Naive thymus-derived CD8-positive, alpha-beta T cell (primary cell): ENCODE measurements around the gene ACSS1. TPM values are rescaled to one million over a fixed set of nuclear protein-coding genes. Genes with fewer than 3 reads are reported as not detected.

Source experiments
- ATAC-seq, 2 donors: fragments of 150-1000 bp; cut with Tn5 transposase in 1 of 2; sonication (Bioruptor Pico), chemical (Tn5 transposase) in 1 of 2; 1 replicate in 1 of 2; 2 replicates in 1 of 2; pipeline ENCODE4 v1.10.0; 2021; ENCODE audit warnings: mild to moderate bottlenecking in 2 of 2, moderate library complexity in 2 of 2
- POLR2A ChIA-PET: fragments of 350-600 bp; sonication (Branson Sonifier 250); formaldehyde crosslinking; loops from one replicate; lab custom pipeline; 2021; ENCODE audit warnings: antibody characterized with exemption; lab: Charles Lee
- DNase-seq, 10 donors: peaks; one replicate each; pipeline versions ENCODE4 v3.0.0 to v3.0.0-alpha.2; 2020 to 2022
- H3K27ac Mint-ChIP-seq, 10 donors: one replicate each; pipeline ENCODE4 v1.8.0; 2020 to 2022; ENCODE audit warnings: mild to moderate bottlenecking in 10 of 10, mixed read lengths in 10 of 10, moderate library complexity in 4 of 10, inconsistent platforms in 1 of 10
- H3K27me3 Mint-ChIP-seq, 5 donors: one replicate each; pipeline ENCODE4 v1.8.0; 2021 to 2022; ENCODE audit warnings: mixed read lengths in 5 of 5
- H3K36me3 Mint-ChIP-seq, 3 donors: one replicate each; pipeline ENCODE4 v1.8.0; 2020 to 2022; ENCODE audit warnings: mixed read lengths in 3 of 3, mild to moderate bottlenecking in 2 of 3, inconsistent platforms in 1 of 3
- H3K4me1 Mint-ChIP-seq, 4 donors: one replicate each; pipeline ENCODE4 v1.8.0; 2021 to 2022; ENCODE audit warnings: mixed read lengths in 4 of 4
- H3K4me3 Mint-ChIP-seq, 10 donors: one replicate each; pipeline ENCODE4 v1.8.0; 2020 to 2022; ENCODE audit warnings: mild to moderate bottlenecking in 10 of 10, mixed read lengths in 10 of 10, moderate library complexity in 6 of 10, inconsistent platforms in 1 of 10
- H3K9me3 Mint-ChIP-seq, 9 donors: one replicate each; pipeline ENCODE4 v1.8.0; 2020 to 2022; ENCODE audit warnings: mixed read lengths in 9 of 9, mild to moderate bottlenecking in 3 of 9, inconsistent platforms in 1 of 9, moderate library complexity in 1 of 9
- polyA plus RNA-seq, 3 donors: library from polyadenylated mRNA; unstranded; fragments of 300-500 nt; fragmentation: Illumina TruSeq; gene quantifications; one replicate each; pipeline ENCODE4 v1.2.3, GENCODE V29; 2021
- total RNA-seq, 8 experiments: library from RNA in 2 of 8; stranded (reverse) in 2 of 8; gene quantifications; one replicate each; pipeline ENCODE4 v1.2.3 and lab custom pipeline; 2021 to 2026

The ACSS1 gene
- total and polyA plus RNA-seq, 5 experiments from 2014 or later, result 45.2 to 57.8 (median 48.2) TPM

GRCh38 chr20:24991897-24992486 lies 65.9 kb downstream of the ACSS1 start:
- H3K27ac Mint-ChIP-seq, result peak overlapping the region; percentile 92 to 99 (median 98)
- H3K36me3 Mint-ChIP-seq, result peaks cover 0 to 4% (median 0%) of the 10 kb centered on the region in 3 donors
- ATAC-seq, result peak; percentile 3 to 17
- POLR2A ChIA-PET, result interaction anchor here (1.1 to 5.6 kb wide), 7 partner anchors 46 to 269 kb away, joined by 3 to 83 read pairs (median 6); partner anchors contain the start of genes ACSS1 and ENTPD6
- peak overlapping the region; percentile 93 to 97 (median 96) for H3K4me3 Mint-ChIP-seq
- H3K9me3 Mint-ChIP-seq, result no peaks in the 10 kb centered on the region
- peak in 1 of 10 donors; percentile 13 for DNase-seq
- peaks cover 38 to 78% (median 58%) of the 10 kb centered on the region in 4 donors for H3K4me1 Mint-ChIP-seq
- H3K27me3 Mint-ChIP-seq, result no peaks in the 10 kb centered on the region

DNA sequence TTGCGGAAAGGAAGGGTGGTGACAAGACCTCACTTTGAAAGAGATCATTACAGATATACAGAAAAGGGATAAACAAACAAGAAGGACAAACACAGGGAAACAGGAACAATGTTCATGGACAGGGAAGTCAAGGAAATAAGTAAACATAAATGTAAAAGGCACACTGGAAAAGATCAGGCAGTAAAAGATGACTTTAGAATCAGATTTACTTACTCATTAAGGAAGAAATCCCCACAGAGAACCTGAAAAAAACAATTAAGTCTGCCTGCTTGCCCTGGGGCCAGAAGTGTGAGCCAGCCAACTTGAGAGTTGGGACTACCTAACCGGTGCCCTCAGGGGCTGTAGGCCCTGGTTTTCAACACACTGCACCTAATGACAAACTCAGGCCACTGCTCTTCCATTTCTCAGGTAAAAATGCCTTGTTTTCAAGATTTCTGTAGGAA lies 67.1 kb downstream of the ACSS1 start:
- Mint-ChIP-seq H3K4me3 (peak overlapping the region; percentile 93 to 97 (median 96)), H3K9me3 (no peaks in the 10 kb centered on the region), H3K36me3 (peaks cover 0 to 4% (median 0%) of the 10 kb centered on the region in 3 donors), H3K27ac (peak overlapping the region in 9 of 10 donors; percentile 92 to 99 (median 97)), H3K27me3 (no peaks in the 10 kb centered on the region), H3K4me1 (peaks cover 45 to 90% (median 69%) of the 10 kb centered on the region in 4 donors)
- DNase-seq (peak in 1 of 10 donors; percentile 3), ATAC-seq (no peak)
- POLR2A ChIA-PET, result interaction anchor here (5.2 kb wide), 1 partner anchor 205 kb away, joined by 22 read pairs; the partner anchor contains the start of gene ENTPD6

GRCh38 chr20:24989162-24989561 lies 68.8 kb downstream of the ACSS1 start:
- Mint-ChIP-seq H3K27me3 (no peaks in the 10 kb centered on the region), H3K9me3 (no peaks in the 10 kb centered on the region), H3K4me1 (peaks cover 45 to 95% (median 76%) of the 10 kb centered on the region in 4 donors), H3K4me3 (peak overlapping the region in 5 of 10 donors; percentile 12 to 72 (median 28)), H3K36me3 (peaks cover 0 to 12% (median 0%) of the 10 kb centered on the region in 3 donors), H3K27ac (peak overlapping the region in 6 of 10 donors; percentile 14 to 90 (median 70))
- DNase-seq (peak in 1 of 10 donors; percentile 0), ATAC-seq (no peak)
- POLR2A ChIA-PET, result no interaction called here

DNA sequence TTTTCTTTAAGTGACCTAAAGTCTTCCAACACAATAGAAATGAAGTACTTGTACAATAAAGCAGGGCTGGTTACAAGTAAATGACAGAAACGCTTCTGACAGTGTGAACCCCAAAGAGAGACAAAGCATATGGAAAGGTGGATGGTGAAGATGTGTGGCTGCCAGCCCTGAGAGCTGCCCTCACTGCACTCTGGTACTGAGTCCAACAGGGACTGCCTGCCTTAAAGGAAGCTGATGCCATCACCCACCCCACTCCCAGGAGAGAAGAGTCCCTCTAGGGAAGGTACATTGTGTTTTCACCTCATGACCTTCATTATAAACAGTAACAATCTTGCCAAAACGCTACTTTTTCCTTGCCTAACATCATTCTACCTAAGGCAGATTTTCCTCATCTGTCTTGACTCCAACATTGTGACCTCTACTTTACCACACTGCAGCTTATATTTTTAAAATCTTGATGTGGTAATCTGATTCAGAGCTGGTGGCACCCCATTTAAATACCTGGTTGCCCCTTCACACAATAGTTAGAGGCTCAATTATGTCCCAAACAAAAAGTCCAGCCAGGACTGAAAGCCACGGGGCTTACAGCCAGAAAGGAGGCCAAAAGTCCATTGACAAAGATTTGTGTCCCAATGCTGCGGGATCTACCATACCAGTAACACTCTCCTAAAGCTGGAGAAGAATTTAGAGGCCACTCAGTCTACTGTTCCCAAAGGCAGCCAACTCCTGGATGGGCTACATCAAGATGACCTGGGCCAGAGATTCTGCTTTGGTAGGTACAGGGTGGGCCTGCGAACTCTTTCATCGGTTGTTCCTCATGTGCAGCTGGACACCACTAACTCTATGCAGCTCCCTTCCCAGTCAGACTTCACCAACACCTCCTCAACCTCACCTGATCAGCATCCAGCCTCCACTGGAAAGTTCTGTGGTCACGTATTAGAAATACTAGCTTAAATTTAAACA lies 69.8 kb downstream of the ACSS1 start:
- H3K4me3 Mint-ChIP-seq, result peak overlapping the region in 3 of 10 donors; percentile 14 to 50 (median 37)
- H3K36me3 Mint-ChIP-seq, result peaks cover 0 to 22% (median 5%) of the 10 kb centered on the region in 3 donors
- H3K27ac Mint-ChIP-seq, result peak overlapping the region in 5 of 10 donors; percentile 6 to 90 (median 60)
- H3K9me3 Mint-ChIP-seq, result no peaks in the 10 kb centered on the region
- H3K27me3 Mint-ChIP-seq, result no peaks in the 10 kb centered on the region
- peaks cover 43 to 93% (median 70%) of the 10 kb centered on the region in 4 donors for H3K4me1 Mint-ChIP-seq
- POLR2A ChIA-PET, result no interaction called here
- DNase-seq (peak in 1 of 10 donors; percentile 1), ATAC-seq (no peak)

GRCh38 chr20:24987244-24987643 lies 70.7 kb downstream of the ACSS1 start:
- Mint-ChIP-seq H3K9me3 (no peaks in the 10 kb centered on the region), H3K27me3 (no peaks in the 10 kb centered on the region), H3K36me3 (peaks cover 4 to 30% (median 7%) of the 10 kb centered on the region in 3 donors), H3K4me1 (peaks cover 44 to 95% (median 77%) of the 10 kb centered on the region in 4 donors), H3K4me3 (peak overlapping the region in 1 of 10 donors; percentile 16), H3K27ac (peak overlapping the region in 4 of 10 donors; percentile 22 to 90 (median 50))
- POLR2A ChIA-PET, result no interaction called here
- DNase-seq (no peak), ATAC-seq (no peak)

- no peak for DNase-seq
- no peak for ATAC-seq
- Mint-ChIP-seq H3K27ac (peak overlapping the region in 4 of 10 donors; percentile 12 to 78 (median 56)), H3K4me3 (peak overlapping the region in 1 of 10 donors; percentile 1), H3K4me1 (peaks cover 40 to 95% (median 75%) of the 10 kb centered on the region in 4 donors), H3K27me3 (no peaks in the 10 kb centered on the region), H3K36me3 (peaks cover 5 to 36% (median 9%) of the 10 kb centered on the region in 3 donors), H3K9me3 (no peaks in the 10 kb centered on the region)
- POLR2A ChIA-PET, result no interaction called here
Measured at GRCh38 chr20:24986436-24987015, 71.4 kb downstream of the ACSS1 start.

GRCh38 chr20:24985802-24986201 lies 72.1 kb downstream of the ACSS1 start:
- POLR2A ChIA-PET, result no interaction called here
- Mint-ChIP-seq H3K4me1 (peaks cover 35 to 95% (median 73%) of the 10 kb centered on the region in 4 donors), H3K4me3 (peak overlapping the region in 1 of 10 donors; percentile 22), H3K27me3 (no peaks in the 10 kb centered on the region), H3K36me3 (peaks cover 5 to 43% (median 16%) of the 10 kb centered on the region in 3 donors), H3K9me3 (no peaks in the 10 kb centered on the region), H3K27ac (peak overlapping the region in 5 of 10 donors; percentile 12 to 69 (median 56))
- DNase-seq (peak in 1 of 10 donors; percentile 0), ATAC-seq (no peak)

DNA sequence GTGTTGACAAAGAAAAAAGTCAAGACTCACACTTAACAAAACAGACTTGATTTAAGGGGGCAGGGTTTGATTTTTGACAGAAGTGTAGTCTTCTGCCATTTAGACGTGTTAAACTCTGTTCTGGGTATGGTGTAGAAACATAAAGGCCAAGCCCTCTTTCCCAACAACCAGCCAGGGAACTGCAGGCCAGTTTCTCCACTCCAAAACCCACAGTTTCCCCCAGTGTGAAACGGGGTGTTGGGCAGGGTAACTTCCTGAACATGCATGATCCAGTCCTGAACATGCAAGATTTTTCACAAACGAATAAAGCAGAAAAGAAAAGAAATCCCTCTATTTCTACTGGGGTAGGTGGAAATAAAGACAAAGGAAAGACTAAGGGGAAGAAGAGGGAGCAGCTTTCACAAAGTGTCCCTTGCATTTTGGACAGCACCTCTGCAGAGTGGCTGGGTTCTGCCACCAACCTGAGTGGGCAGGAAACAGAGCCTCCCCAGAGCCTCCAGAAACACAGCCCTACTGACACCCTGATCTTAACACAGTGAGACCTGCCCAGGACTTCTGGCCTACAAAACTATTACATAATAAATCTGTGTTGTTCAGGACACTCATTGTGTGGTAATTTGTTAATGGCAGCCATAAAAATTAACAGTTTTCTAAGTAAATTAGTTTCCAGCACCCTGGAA lies 72.8 kb downstream of the ACSS1 start:
- Mint-ChIP-seq H3K9me3 (peaks cover 0 to under 1% (median 0%) of the 10 kb centered on the region in 9 donors), H3K36me3 (peaks cover 6 to 50% (median 23%) of the 10 kb centered on the region in 3 donors), H3K27ac (peak overlapping the region in 6 of 10 donors; percentile 12 to 75 (median 56)), H3K4me3 (peak overlapping the region in 3 of 10 donors; percentile 1 to 34 (median 6)), H3K4me1 (peaks cover 29 to 93% (median 67%) of the 10 kb centered on the region in 4 donors), H3K27me3 (no peaks in the 10 kb centered on the region)
- POLR2A ChIA-PET, result no interaction called here
- DNase-seq, result peak in 1 of 10 donors; percentile 3
- no peak for ATAC-seq

GRCh38 chr20:24983896-24984295 lies 74.0 kb downstream of the ACSS1 start:
- DNase-seq (no peak), ATAC-seq (no peak)
- Mint-ChIP-seq H3K27me3 (no peaks in the 10 kb centered on the region), H3K9me3 (peaks cover 0 to 2% (median 0%) of the 10 kb centered on the region in 9 donors), H3K4me3 (no peak overlapping the region), H3K36me3 (peaks cover 9 to 58% (median 34%) of the 10 kb centered on the region in 3 donors), H3K4me1 (peaks cover 32 to 91% (median 71%) of the 10 kb centered on the region in 4 donors), H3K27ac (peak overlapping the region in 1 of 10 donors; percentile 12)
- POLR2A ChIA-PET, result no interaction called here

DNA sequence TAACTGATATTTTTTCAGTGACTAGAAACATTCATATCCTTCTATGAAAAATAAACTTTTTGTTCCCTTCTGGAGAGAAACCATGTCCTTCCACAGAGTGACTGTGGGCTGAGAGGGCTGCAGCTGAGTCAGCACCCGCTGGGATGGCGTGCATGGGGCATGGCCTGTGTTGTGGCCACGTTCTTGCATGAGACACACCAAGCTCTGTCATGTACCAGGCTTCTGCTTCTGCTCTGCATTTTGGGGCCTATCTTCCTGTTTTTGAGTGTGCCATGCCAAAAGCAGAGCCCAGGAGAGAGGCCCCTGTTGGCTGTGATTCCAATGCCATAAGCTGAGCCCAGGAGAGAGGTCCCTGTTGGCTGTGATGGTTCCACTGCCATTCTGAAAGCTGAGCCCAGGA lies 76.1 kb downstream of the ACSS1 start:
- DNase-seq (peak in 1 of 10 donors; percentile 1), ATAC-seq (no peak)
- Mint-ChIP-seq H3K9me3 (peaks cover 0 to 5% (median 2%) of the 10 kb centered on the region in 9 donors), H3K27me3 (no peaks in the 10 kb centered on the region), H3K36me3 (peaks cover 17 to 78% (median 55%) of the 10 kb centered on the region in 3 donors), H3K27ac (peak overlapping the region in 3 of 10 donors; percentile 51 to 83 (median 56)), H3K4me1 (peaks cover 26 to 90% (median 62%) of the 10 kb centered on the region in 4 donors), H3K4me3 (peak overlapping the region in 2 of 10 donors; percentile 47 to 48)
- POLR2A ChIA-PET, result no interaction called here

- H3K4me1 Mint-ChIP-seq, result peaks cover 24 to 86% (median 57%) of the 10 kb centered on the region in 4 donors
- H3K27me3 Mint-ChIP-seq, result no peaks in the 10 kb centered on the region
- ATAC-seq, result no peak
- H3K27ac Mint-ChIP-seq, result peak overlapping the region in 3 of 10 donors; percentile 8 to 83 (median 51)
- H3K4me3 Mint-ChIP-seq, result peak overlapping the region in 2 of 10 donors; percentile 47 to 48
- POLR2A ChIA-PET, result no interaction called here
- peaks cover 22 to 83% (median 60%) of the 10 kb centered on the region in 3 donors for H3K36me3 Mint-ChIP-seq
- DNase-seq, result no peak
- H3K9me3 Mint-ChIP-seq, result peaks cover 0 to 10% (median 6%) of the 10 kb centered on the region in 9 donors
Measured at GRCh38 chr20:24981282-24981681, 76.7 kb downstream of the ACSS1 start.
